Type B pancreatic cell (in vitro differentiated cells): ENCODE data around the gene GDAP2. TPM values are rescaled to one million over a fixed set of nuclear protein-coding genes. Genes with fewer than 3 reads are reported as not detected.

ENCODE experiments used
- DNase-seq: peaks from one replicate; pipeline ENCODE4 v3.0.0; 2021; ENCODE audit warnings: mixed read lengths; ENCODE audit not compliant: unreplicated experiment; ENCODE audit errors: extremely low spot score
- H3K27ac Mint-ChIP-seq: 2 replicates; pipeline ENCODE4 v1.8.0; 2021; ENCODE audit warnings: mild to moderate bottlenecking, mixed read lengths
- H3K27me3 Mint-ChIP-seq: 2 replicates; pipeline ENCODE4 v1.8.0; 2021; ENCODE audit warnings: mixed read lengths
- H3K36me3 Mint-ChIP-seq: 2 replicates; pipeline ENCODE4 v1.8.0; 2021; ENCODE audit warnings: mixed read lengths
- H3K4me1 Mint-ChIP-seq: one replicate; pipeline ENCODE4 v1.8.0; 2021; ENCODE audit warnings: mixed read lengths; ENCODE audit not compliant: unreplicated experiment
- H3K4me3 Mint-ChIP-seq: 2 replicates; pipeline ENCODE4 v1.8.0; 2021; ENCODE audit warnings: mild to moderate bottlenecking, mixed read lengths
- H3K9me3 Mint-ChIP-seq: 2 replicates; pipeline ENCODE4 v1.8.0; 2021; ENCODE audit warnings: mixed read lengths
- CTCF ChIP-seq: fragments of 200-600 bp; sonication (generic); conservative IDR thresholded peaks from 2 replicates; pipeline ENCODE4 v1.5.0; 2021; ENCODE audit warnings: antibody characterized with exemption, mild to moderate bottlenecking
- total RNA-seq: library from RNA; stranded (reverse); gene quantifications from 2 replicates; pipeline ENCODE4 v1.2.1, GENCODE V29; 2021; ENCODE audit warnings: low replicate concordance

The GDAP2 gene
- total RNA-seq, 1 donor from 2014 or later = 20.4 TPM

DNA sequence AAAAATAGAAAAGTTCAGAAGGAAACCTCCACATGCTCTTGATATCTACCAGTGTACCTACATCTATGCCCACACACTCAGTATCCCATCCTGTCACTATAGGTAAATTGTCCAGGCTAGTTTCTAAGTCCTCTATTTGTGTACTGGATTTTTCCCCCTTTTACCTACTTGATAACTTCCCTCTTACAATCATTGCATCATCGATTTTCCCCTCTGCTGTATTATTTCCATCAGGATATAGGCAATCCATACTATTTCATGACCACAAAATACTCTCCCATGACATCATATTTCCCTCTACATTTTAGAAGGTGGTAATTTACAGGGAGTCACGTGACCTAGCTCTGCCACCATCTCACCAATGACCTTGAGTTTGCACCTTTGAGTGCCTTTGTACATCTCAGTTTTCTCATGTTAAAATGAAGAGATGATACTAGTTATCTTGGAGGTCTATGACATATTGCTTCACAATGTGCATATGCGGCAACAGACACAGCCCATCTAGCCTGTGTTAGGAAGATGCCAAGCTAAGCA is 88.2 kb downstream of the GDAP2 start:
- Mint-ChIP-seq H3K9me3 (peaks cover 5% of the 10 kb centered on the region), H3K27me3 (no peaks in the 10 kb centered on the region), H3K4me3 (no peak overlapping the region), H3K36me3 (peaks cover 7% of the 10 kb centered on the region), H3K4me1 (no peaks in the 10 kb centered on the region), H3K27ac (no peak overlapping the region)
- DNase-seq = no peak
- TF ChIP-seq CTCF = no peak

DNA sequence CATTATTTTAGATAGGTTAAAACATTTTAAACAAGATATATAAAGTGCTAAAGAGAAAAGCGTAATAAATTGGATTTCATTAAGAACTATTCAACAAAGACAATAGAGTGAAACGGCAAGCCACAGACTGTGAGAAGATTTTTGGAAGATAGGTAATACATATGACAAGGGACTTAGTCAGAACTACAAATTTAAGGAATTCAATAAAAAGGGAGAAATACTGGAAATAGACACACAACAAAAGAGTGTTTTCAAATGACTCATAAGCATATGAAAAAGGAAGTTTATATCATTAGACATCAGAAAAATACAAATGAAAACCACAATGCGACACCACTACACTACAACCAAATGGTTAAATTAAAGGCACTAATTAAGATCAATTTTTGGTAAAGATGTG is 90.5 kb downstream of the GDAP2 start:
- DNase-seq = no peak
- no peaks in the 10 kb centered on the region for H3K27me3 Mint-ChIP-seq
- H3K9me3 Mint-ChIP-seq = peaks cover 2% of the 10 kb centered on the region
- no peaks in the 10 kb centered on the region for H3K4me1 Mint-ChIP-seq
- H3K27ac Mint-ChIP-seq = no peak overlapping the region
- H3K4me3 Mint-ChIP-seq = no peak overlapping the region
- H3K36me3 Mint-ChIP-seq = no peaks in the 10 kb centered on the region
- TF ChIP-seq CTCF = no peak

DNA sequence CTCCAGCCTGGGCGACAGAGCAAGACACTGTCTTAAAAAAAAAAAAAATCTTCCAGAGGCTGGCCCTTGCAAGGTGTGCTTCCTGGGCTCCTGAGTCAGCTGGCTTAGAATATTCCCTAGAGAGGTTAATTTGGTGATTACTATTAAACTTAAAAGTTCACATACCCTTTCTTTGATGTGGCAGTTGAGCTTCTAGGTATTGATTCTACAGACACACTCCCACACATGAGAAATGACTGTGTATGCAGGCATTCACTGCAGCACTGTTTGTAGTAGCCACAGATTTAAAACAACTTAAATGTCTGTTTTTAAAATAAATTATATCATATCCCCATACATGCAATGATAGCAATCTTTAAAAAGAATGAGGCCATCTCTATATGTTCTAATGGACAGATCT is 93.4 kb downstream of the GDAP2 start:
- no peak overlapping the region for H3K27ac Mint-ChIP-seq
- no peaks in the 10 kb centered on the region for H3K9me3 Mint-ChIP-seq
- no peak for TF ChIP-seq CTCF
- H3K4me1 Mint-ChIP-seq = no peaks in the 10 kb centered on the region
- H3K4me3 Mint-ChIP-seq = no peak overlapping the region
- no peaks in the 10 kb centered on the region for H3K27me3 Mint-ChIP-seq
- peaks cover 4% of the 10 kb centered on the region for H3K36me3 Mint-ChIP-seq
- no peak for DNase-seq

- no peak overlapping the region for H3K27ac Mint-ChIP-seq
- H3K9me3 Mint-ChIP-seq = peaks cover 5% of the 10 kb centered on the region
- TF ChIP-seq CTCF = no peak
- no peak overlapping the region for H3K4me3 Mint-ChIP-seq
- no peak for DNase-seq
- peaks cover 8% of the 10 kb centered on the region for H3K36me3 Mint-ChIP-seq
- no peaks in the 10 kb centered on the region for H3K27me3 Mint-ChIP-seq
- H3K4me1 Mint-ChIP-seq = no peaks in the 10 kb centered on the region
Observed at GRCh38 chr1:117834416-117834815, 95.0 kb downstream of the GDAP2 start.

DNA sequence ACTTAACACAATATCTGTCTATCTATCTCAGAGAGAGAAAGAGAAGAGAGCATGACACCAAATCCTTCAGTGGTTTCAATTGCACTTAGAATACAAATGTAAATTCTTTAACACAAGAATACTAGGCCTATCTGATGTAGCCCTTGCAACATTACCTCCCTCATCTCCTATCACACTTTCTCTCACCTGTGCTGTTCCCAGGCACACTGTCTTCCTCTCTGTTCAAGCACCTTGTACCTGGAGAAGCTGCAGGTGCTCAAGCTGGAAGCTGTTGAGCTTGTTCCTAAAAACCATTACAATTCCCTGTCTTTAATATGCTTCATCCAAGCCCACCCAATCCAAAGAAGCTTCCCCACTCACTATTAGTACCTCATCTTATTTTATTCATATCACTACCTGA is 97.0 kb downstream of the GDAP2 start:
- no peaks in the 10 kb centered on the region for H3K27me3 Mint-ChIP-seq
- H3K36me3 Mint-ChIP-seq = peaks cover 8% of the 10 kb centered on the region
- H3K4me3 Mint-ChIP-seq = no peak overlapping the region
- H3K27ac Mint-ChIP-seq = no peak overlapping the region
- no peaks in the 10 kb centered on the region for H3K4me1 Mint-ChIP-seq
- DNase-seq = no peak
- H3K9me3 Mint-ChIP-seq = peaks cover 5% of the 10 kb centered on the region
- TF ChIP-seq CTCF = no peak

- no peak overlapping the region for H3K4me3 Mint-ChIP-seq
- peaks cover 8% of the 10 kb centered on the region for H3K36me3 Mint-ChIP-seq
- no peaks in the 10 kb centered on the region for H3K4me1 Mint-ChIP-seq
- H3K9me3 Mint-ChIP-seq = peaks cover 5% of the 10 kb centered on the region
- TF ChIP-seq CTCF = no peak
- DNase-seq = no peak
- H3K27ac Mint-ChIP-seq = no peak overlapping the region
- H3K27me3 Mint-ChIP-seq = no peaks in the 10 kb centered on the region
Observed at GRCh38 chr1:117830222-117830621, 99.2 kb downstream of the GDAP2 start.
